ENCODE data around the gene RAI14.
"Not testable (repeated sequence)": the region's sequence is repeated elsewhere in the genome, so short reads cannot be mapped to it uniquely, and the experiment has no call there.

DNA sequence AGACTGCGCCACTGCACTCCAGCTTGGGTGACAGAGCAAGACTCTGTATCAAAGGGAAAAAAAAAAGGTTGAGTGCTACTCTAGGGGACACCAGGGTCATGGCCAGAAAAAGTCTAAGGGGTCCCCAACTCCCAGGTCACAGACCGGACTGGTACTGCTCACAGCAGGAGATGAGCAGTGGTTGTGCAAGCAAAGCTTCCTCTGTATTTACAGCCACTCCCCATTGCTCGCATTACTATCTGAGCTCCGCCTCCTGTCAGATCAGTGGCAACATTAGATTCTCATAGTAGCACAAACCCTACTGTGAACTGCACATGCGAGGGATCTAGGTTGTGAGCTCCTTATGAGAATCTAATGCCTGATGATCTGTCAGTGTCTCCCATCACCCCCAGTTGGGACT lies 103.1 kb downstream of the RAI14 start:
- TF ChIP-seq, protein P1, sequence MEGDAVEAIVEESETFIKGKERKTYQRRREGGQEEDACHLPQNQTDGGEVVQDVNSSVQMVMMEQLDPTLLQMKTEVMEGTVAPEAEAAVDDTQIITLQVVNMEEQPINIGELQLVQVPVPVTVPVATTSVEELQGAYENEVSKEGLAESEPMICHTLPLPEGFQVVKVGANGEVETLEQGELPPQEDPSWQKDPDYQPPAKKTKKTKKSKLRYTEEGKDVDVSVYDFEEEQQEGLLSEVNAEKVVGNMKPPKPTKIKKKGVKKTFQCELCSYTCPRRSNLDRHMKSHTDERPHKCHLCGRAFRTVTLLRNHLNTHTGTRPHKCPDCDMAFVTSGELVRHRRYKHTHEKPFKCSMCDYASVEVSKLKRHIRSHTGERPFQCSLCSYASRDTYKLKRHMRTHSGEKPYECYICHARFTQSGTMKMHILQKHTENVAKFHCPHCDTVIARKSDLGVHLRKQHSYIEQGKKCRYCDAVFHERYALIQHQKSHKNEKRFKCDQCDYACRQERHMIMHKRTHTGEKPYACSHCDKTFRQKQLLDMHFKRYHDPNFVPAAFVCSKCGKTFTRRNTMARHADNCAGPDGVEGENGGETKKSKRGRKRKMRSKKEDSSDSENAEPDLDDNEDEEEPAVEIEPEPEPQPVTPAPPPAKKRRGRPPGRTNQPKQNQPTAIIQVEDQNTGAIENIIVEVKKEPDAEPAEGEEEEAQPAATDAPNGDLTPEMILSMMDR (conservative IDR thresholded peaks at IDR 0.05; ENCODE audit: low read depth, low read length): not testable (repeated sequence)
- TF ChIP-seq EZH2 (IDR thresholded peaks at IDR 0.05; ENCODE audit: borderline replicate concordance, low read depth, low read length, poor library complexity, severe bottlenecking): not testable (repeated sequence)

Data from A673 (cell line).